ENCODE data around the gene ESYT2. TPM values are rescaled to one million over a fixed set of nuclear protein-coding genes. Genes with fewer than 3 reads are reported as not detected.

Gene ESYT2
- total and polyA plus RNA-seq, 4 donors, result 16.4 to 83.0 (median 58.0) TPM

DNA sequence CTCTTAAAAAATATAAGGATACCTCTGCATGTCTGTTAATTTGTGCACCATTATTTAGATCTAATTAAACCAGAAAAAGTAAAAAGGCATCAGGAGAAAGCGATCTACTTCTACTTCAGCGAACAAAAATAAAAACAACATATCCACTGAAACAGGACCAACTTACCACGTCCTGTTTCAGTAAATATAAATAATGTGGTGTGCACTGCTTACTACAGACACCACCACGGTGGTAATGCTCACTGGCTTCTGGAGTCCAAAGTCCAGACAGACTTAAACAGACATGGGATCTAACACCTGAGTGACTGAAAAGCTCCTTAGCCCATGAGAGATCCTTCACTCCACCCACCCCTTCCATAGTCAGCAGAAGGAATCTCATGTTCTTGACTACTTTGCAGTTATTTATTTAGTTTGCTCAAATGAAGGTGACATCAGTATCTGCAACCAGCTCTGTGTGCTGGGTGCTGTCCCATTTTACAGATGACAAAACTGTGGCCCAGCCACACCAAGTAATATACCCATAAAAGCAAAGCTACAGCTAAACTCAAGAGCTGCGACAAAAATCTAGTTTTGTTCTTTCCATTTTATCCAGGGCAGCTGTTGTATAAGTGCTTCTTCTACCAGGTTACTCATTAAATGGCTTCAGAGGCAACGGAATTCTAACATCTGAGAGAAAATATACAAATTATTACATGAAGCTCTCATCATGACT, 62.6 kb downstream of the ESYT2 start:
- no peak for ATAC-seq (ENCODE audit: insufficient read depth, low FRiP score)
- peaks cover under 1 to 17% (median 6%) of the 10 kb centered on the region in 4 donors for H3K36me3 ChIP-seq (ENCODE audit: control insufficient read depth in 4 of 4, insufficient read depth in 4 of 4, low read length in 4 of 4)

DNA sequence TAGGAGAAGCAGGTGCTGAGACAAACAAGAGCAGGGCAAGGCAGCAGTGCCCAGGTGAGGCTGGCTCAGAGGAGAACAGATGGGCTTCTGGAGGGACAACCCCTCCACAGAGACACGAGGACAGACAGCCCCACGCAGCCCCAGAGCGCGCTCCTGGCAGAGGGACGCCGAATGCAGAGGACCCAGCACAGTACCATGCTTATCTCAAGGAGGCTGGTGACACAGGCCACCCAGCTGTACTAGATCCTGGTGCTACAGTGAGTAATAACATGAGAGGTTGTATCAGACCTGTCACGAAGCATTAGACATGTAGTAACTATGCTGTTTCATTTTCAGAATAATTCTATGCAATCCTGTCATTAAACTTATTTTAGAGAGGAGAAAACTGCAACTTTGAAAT, 64.3 kb downstream of the ESYT2 start:
- Histone ChIP-seq H3K9ac (ENCODE audit: insufficient read depth in 1 of 2, low read length in 2 of 2) (no peak overlapping the region), H3K4me1 (ENCODE audit: control insufficient read depth in 5 of 5, insufficient read depth in 5 of 5, low read length in 5 of 5) (no peaks in the 10 kb centered on the region), H3K27ac (ENCODE audit: low read depth in 1 of 2, low read length in 1 of 2) (no peak overlapping the region), H3K4me3 (no peak overlapping the region), H3K27me3 (ENCODE audit: control insufficient read depth in 3 of 3, insufficient read depth in 3 of 3, low read length in 2 of 3) (no peaks in the 10 kb centered on the region), H3K9me3 (ENCODE audit: control insufficient read depth in 4 of 4, insufficient read depth in 3 of 4, low read length in 3 of 4) (no peaks in the 10 kb centered on the region), H3K36me3 (ENCODE audit: control insufficient read depth in 4 of 4, insufficient read depth in 4 of 4, low read length in 4 of 4) (peaks cover 4 to 20% (median 9%) of the 10 kb centered on the region in 4 donors)
- ATAC-seq (ENCODE audit: insufficient read depth, low FRiP score) (no peak), DNase-seq (no peak)
- TF ChIP-seq, protein P1, sequence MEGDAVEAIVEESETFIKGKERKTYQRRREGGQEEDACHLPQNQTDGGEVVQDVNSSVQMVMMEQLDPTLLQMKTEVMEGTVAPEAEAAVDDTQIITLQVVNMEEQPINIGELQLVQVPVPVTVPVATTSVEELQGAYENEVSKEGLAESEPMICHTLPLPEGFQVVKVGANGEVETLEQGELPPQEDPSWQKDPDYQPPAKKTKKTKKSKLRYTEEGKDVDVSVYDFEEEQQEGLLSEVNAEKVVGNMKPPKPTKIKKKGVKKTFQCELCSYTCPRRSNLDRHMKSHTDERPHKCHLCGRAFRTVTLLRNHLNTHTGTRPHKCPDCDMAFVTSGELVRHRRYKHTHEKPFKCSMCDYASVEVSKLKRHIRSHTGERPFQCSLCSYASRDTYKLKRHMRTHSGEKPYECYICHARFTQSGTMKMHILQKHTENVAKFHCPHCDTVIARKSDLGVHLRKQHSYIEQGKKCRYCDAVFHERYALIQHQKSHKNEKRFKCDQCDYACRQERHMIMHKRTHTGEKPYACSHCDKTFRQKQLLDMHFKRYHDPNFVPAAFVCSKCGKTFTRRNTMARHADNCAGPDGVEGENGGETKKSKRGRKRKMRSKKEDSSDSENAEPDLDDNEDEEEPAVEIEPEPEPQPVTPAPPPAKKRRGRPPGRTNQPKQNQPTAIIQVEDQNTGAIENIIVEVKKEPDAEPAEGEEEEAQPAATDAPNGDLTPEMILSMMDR (IDR thresholded peaks at IDR 0.05; ENCODE audit: control extremely low read depth, extremely low read depth), result no peak
- 98 to 100% methylated on average over 7 of the region's 7 CpGs for WGBS, 2 donors

More for the DNA sequence above, 62.6 kb downstream of the ESYT2 start:
- no peak for DNase-seq
- Histone ChIP-seq H3K4me3 (no peak overlapping the region), H3K27ac (ENCODE audit: low read depth in 1 of 2, low read length in 1 of 2) (no peak overlapping the region), H3K4me1 (ENCODE audit: control insufficient read depth in 5 of 5, insufficient read depth in 5 of 5, low read length in 5 of 5) (no peaks in the 10 kb centered on the region), H3K9me3 (ENCODE audit: control insufficient read depth in 4 of 4, insufficient read depth in 3 of 4, low read length in 3 of 4) (peaks cover 0 to 2% (median 0%) of the 10 kb centered on the region in 4 donors), H3K27me3 (ENCODE audit: control insufficient read depth in 3 of 3, insufficient read depth in 3 of 3, low read length in 2 of 3) (no peaks in the 10 kb centered on the region), H3K9ac (ENCODE audit: insufficient read depth in 1 of 2, low read length in 2 of 2) (no peak overlapping the region)
- TF ChIP-seq, protein P1 (IDR thresholded peaks at IDR 0.05; ENCODE audit: control extremely low read depth, extremely low read depth), result no peak
- WGBS, 2 donors, result 84 to 89% methylated on average over 6 of the region's 6 CpGs

DNA sequence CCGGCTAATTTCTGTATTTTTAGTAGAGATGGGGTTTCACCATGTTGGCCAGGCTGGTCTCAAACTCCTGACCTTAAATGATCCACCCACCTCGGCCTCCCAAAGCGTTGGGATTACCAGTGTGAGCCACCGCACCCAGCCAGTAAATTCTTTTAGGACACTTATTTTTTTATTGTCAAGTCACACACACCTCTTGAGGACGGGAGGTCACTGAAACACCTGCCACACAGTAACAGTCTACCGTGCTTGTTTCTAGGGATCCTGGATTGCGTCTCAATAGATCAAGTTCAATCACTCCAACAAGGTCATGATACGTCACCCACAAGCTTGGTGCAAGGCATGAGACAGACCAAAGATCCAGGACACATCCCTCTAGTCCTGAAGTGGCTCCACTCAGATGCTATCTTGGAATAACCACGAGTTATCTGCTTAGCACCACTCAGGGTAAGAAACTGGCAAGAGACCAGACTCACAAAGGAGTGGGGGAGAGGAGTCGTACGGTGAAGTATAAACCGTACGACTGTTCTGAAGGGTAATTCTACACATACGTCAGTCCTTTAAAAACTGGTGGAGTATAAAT, 65.8 kb downstream of the ESYT2 start:
- Histone ChIP-seq H3K9ac (ENCODE audit: insufficient read depth in 1 of 2, low read length in 2 of 2) (no peak overlapping the region), H3K9me3 (ENCODE audit: control insufficient read depth in 4 of 4, insufficient read depth in 3 of 4, low read length in 3 of 4) (no peaks in the 10 kb centered on the region), H3K36me3 (ENCODE audit: control insufficient read depth in 4 of 4, insufficient read depth in 4 of 4, low read length in 4 of 4) (peaks cover 12 to 26% (median 18%) of the 10 kb centered on the region in 4 donors), H3K4me1 (ENCODE audit: control insufficient read depth in 5 of 5, insufficient read depth in 5 of 5, low read length in 5 of 5) (no peaks in the 10 kb centered on the region), H3K27ac (ENCODE audit: low read depth in 1 of 2, low read length in 1 of 2) (no peak overlapping the region), H3K4me3 (no peak overlapping the region), H3K27me3 (ENCODE audit: control insufficient read depth in 3 of 3, insufficient read depth in 3 of 3, low read length in 2 of 3) (no peaks in the 10 kb centered on the region)
- ATAC-seq (ENCODE audit: insufficient read depth, low FRiP score), result no peak
- peak in 1 of 3 donors; percentile 35 for DNase-seq
- 90 to 95% methylated on average over 13 of the region's 14 CpGs for WGBS, 2 donors
- TF ChIP-seq, protein P1 (IDR thresholded peaks at IDR 0.05; ENCODE audit: control extremely low read depth, extremely low read depth), result no peak

Data from lung (tissue), 12 donors.